ENCODE data around the gene HS3ST6. TPM values are rescaled to one million over a fixed set of nuclear protein-coding genes. Genes with fewer than 3 reads are reported as not detected.

The HS3ST6 gene
- total and polyA plus RNA-seq, 2 of the 13 experiments (the other 11 are each of a cell fraction or from before 2014, with no cell fraction given): not detected

DNA sequence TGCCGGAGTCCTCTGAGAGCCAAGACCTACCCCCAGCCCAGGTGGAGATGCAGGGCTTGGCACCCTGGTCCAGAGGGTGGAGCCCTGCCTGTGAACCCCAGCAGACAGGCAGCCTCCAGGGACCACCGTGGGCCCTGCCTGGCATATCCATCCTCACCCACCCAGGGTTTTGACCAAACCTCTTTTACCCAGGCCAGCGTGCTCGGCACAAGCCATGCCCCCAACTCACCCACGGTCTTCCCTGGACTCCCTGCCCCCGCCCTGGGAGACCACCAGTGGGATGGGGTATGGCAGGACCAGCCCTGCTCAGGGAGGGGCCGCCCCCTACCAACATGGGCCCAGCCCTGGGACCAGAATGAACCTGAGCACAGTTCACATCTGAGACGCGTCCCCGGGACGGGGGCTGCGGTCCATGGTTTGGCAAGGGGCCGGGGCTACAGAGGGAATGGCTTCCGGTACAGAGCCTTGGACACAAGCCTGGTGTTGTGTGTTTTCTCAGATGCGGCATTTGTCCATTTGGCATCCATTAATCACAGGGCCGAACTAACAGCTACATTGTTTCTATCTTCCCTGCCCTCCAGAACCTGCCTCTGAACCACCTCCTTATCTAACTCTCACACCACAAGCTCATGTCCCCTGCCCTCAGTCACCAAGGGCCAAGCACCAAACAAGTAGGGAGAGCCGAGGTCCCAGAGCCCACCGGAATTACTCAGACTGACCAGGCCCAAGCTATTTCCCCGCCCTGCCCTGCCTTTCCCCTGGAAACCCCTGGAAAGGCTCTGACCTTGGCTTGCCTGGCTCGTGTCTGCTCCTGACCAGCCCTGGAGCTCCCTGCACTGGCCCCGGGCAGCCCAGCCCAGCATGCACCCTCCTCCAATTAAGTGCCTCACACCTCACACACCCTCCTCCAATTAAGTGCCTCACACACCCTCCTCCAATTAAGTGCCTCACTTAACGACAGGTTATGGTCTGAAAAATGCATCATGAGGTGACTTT is 14.1 kb downstream of the HS3ST6 start:
- ATAC-seq (no peak), DNase-seq (ENCODE audit: low spot score) (no peak), FAIRE-seq (no peak)
- no TSS peak for BruUV-seq (replicated peaks)
- Histone ChIP-seq H3K4me3 (replicated peaks in 1 of 3; ENCODE audit: insufficient read depth in 1 of 3, low read depth in 2 of 3, low read length in 3 of 3) (no peak overlapping the region), H3K4me1 (ENCODE audit: insufficient read depth, low read length) (peaks cover 12% of the 10 kb centered on the region), H3K27me3 (ENCODE audit: control insufficient read depth in 1 of 2, insufficient read depth in 2 of 2, low read length in 2 of 2) (peaks cover 20 to 69% of the 10 kb centered on the region in 2 experiments), H2AFZ (ENCODE audit: low read length) (no peak overlapping the region), H3K9ac (ENCODE audit: insufficient read depth, low read depth, low read length) (no peak overlapping the region), H3K36me3 (replicated peaks in 1 of 2; ENCODE audit: control insufficient read depth in 1 of 2, insufficient read depth in 2 of 2, low read length in 2 of 2) (no peaks in the 10 kb centered on the region), H3K9me3 (ENCODE audit: low read length) (no peaks in the 10 kb centered on the region), H4K20me1 (ENCODE audit: insufficient read depth, low read length) (no peaks in the 10 kb centered on the region), H3K4me2 (ENCODE audit: low read depth, low read length) (no peak overlapping the region), H3K79me2 (ENCODE audit: insufficient read depth, low read length) (no peaks in the 10 kb centered on the region), H3K27ac (ENCODE audit: extremely low read length, insufficient read depth, low read length) (no peak overlapping the region)
- ChIA-PET CTCF (ENCODE audit: low intra/inter-chr PET ratio, low total read pairs) (no interaction called here), POLR2A (no interaction called here)
- intact Hi-C loops (cut with micrococcal nuclease; ENCODE audit: unreplicated experiment): no loop called here
- in situ Hi-C loops (cut with HindIII; ENCODE audit: extremely low pct_ligation_motif_present, low pct_unique_long_range_greater_than_20kb): no loop called here
- 33% methylated on average over 10 of the region's 22 CpGs for WGBS (ENCODE audit: low lambda C conversion rate)
- TF ChIP-seq ETV5 (CRISPR knock-in tag; IDR thresholded peaks at IDR 0.05; ENCODE audit: borderline replicate concordance): no peak
- no peak for TF ChIP-seq NFIC (IDR thresholded peaks at IDR 0.05; ENCODE audit: low read length)
- TF ChIP-seq, protein P1, sequence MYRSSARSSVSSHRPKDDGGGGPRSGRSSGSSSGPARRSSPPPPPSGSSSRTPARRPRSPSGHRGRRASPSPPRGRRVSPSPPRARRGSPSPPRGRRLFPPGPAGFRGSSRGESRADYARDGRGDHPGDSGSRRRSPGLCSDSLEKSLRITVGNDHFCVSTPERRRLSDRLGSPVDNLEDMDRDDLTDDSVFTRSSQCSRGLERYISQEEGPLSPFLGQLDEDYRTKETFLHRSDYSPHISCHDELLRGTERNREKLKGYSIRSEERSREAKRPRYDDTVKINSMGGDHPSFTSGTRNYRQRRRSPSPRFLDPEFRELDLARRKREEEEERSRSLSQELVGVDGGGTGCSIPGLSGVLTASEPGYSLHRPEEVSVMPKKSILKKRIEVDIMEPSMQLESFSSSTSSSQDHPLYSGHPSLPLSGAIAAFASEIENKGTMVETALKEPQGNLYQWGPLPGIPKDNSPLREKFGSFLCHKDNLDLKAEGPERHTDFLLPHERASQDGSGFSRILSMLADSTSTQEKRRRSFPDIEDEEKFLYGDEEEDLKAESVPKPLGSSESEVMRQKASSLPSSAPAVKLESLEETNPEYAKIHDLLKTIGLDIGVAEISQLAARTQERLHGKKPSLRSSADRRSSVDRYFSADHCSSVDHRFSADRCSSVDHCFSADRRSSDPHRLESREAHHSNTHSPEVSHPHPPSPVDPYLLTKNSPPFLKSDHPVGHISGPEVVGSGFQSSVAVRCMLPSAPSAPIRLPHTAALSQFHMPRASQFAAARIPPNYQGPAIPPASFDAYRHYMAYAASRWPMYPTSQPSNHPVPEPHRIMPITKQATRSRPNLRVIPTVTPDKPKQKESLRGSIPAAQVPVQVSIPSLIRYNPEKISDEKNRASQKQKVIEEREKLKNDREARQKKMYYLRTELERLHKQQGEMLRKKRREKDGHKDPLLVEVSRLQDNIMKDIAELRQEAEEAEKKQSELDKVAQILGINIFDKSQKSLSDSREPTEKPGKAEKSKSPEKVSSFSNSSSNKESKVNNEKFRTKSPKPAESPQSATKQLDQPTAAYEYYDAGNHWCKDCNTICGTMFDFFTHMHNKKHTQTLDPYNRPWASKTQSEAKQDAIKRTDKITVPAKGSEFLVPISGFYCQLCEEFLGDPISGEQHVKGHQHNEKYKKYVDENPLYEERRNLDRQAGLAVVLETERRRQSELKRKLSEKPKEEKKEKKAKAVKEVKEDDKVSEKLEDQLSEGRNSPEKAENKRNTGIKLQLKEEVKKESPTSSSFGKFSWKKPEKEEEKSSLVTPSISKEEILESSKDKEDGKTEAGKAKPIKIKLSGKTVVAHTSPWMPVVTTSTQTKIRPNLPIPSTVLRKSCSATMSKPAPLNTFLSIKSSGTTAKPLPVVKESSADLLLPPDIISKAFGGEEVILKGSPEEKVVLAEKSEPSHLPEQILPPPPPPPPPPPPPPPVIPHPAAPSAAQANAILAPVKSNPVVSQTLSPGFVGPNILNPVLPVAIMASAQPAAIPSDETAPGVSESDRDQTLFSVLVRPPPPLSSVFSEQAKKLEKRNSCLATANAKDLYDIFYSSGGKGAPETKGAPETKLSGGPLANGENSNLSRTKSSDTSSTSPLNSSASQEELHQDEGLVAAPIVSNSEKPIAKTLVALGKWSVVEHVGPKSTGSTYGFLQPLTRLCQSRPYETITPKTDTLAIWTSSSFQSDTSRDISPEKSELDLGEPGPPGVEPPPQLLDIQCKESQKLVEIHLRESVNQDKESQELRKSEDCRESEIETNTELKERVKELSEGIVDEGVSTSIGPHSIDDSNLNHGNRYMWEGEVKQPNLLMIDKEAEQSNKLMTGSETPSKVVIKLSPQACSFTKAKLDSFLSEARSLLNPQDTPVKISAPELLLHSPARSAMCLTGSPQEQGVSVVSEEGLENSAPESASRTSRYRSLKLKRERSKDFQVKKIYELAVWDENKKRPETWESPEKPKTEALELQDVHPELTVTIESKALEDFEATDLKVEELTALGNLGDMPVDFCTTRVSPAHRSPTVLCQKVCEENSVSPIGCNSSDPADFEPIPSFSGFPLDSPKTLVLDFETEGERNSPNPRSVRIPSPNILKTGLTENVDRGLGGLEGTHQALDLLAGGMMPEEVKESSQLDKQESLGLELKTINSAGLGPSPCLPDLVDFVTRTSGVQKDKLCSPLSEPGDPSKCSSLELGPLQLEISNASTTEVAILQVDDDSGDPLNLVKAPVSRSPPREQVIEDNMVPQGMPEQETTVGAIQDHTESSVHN (CRISPR knock-in tag; IDR thresholded peaks at IDR 0.05): no peak
- TF ChIP-seq ZNF121 (CRISPR knock-in tag; IDR thresholded peaks at IDR 0.05): no peak
- TF ChIP-seq MAFF (IDR thresholded peaks at IDR 0.05; ENCODE audit: low read depth, low read length): no peak
- TF ChIP-seq NFKB2 (CRISPR knock-in tag; IDR thresholded peaks at IDR 0.05; ENCODE audit: borderline replicate concordance): no peak
- TF ChIP-seq TBP (CRISPR knock-in tag; IDR thresholded peaks at IDR 0.05): no peak
- TF ChIP-seq ZNF326 (CRISPR knock-in tag; IDR thresholded peaks at IDR 0.05; ENCODE audit: borderline replicate concordance): no peak
- TF ChIP-seq, protein P2, sequence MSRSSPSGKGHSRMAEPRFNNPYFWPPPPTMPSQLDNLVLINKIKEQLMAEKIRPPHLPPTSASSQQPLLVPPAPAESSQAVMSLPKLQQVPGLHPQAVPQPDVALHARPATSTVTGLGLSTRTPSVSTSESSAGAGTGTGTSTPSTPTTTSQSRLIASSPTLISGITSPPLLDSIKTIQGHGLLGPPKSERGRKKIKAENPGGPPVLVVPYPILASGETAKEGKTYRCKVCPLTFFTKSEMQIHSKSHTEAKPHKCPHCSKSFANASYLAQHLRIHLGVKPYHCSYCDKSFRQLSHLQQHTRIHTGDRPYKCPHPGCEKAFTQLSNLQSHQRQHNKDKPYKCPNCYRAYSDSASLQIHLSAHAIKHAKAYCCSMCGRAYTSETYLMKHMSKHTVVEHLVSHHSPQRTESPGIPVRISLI (CRISPR knock-in tag; IDR thresholded peaks at IDR 0.05; ENCODE audit: borderline replicate concordance): no peak
- no peak for TF ChIP-seq PBX3 (CRISPR knock-in tag; IDR thresholded peaks at IDR 0.05; ENCODE audit: borderline replicate concordance)
- no peak for TF ChIP-seq MTA1 (CRISPR knock-in tag; IDR thresholded peaks at IDR 0.05; ENCODE audit: borderline replicate concordance)
- TF ChIP-seq HNF4A (CRISPR knock-in tag; IDR thresholded peaks at IDR 0.05): no peak
- TF ChIP-seq ZBTB21 (CRISPR knock-in tag; IDR thresholded peaks at IDR 0.05): no peak
